DND-41 (cell line): ENCODE data around the gene MTG1.

Experiments
- ATAC-seq: fragments of 200-7000 bp; cut with Tn5 transposase; 3 replicates; pipeline ENCODE4 v1.9.1; 2021; ENCODE audit warnings: low read depth; ENCODE audit not compliant: insufficient read depth
- DNase-seq: peaks from one replicate; pipeline ENCODE4 v3.0.0-alpha.2; 2020
- H2AFZ ChIP-seq: 2 replicates; pipeline ENCODE4 v1.6.0; 2012; ENCODE audit warnings: low read depth, low read length
- H3K27ac ChIP-seq: 2 replicates; pipeline ENCODE4 v1.5.1; 2012; ENCODE audit warnings: low read length, inconsistent platforms
- H3K27me3 ChIP-seq: fragments of 200-600 bp; sonication (generic); 2 replicates; pipeline ENCODE4 v1.6.0; 2012; ENCODE audit warnings: low read length, mild to moderate bottlenecking, inconsistent platforms; ENCODE audit not compliant: insufficient read depth, poor library complexity
- H3K36me3 ChIP-seq: 2 replicates; pipeline ENCODE4 v1.5.1; 2012; ENCODE audit warnings: low read length, inconsistent platforms; ENCODE audit not compliant: insufficient read depth
- H3K4me1 ChIP-seq: 2 replicates; pipeline ENCODE4 v1.5.1; 2012; ENCODE audit warnings: mild to moderate bottlenecking, low read length; ENCODE audit not compliant: insufficient read depth
- H3K4me2 ChIP-seq: 2 replicates; pipeline ENCODE4 v1.6.0; 2012; ENCODE audit warnings: mild to moderate bottlenecking, moderate library complexity, low read length, inconsistent platforms; ENCODE audit not compliant: insufficient read depth
- H3K4me3 ChIP-seq, 2 experiments: fragments of 200-600 bp in 1 of 2; shearing (Covaris generic) in 1 of 2; 2 replicates each; pipeline ENCODE4 v1.5.1; 2012 to 2016; ENCODE audit warnings: inconsistent platforms in 2 of 2, low read length in 2 of 2, mild to moderate bottlenecking in 2 of 2, low read depth in 1 of 2, moderate library complexity in 1 of 2
- H3K79me2 ChIP-seq: 2 replicates; pipeline ENCODE4 v1.6.0; 2012; ENCODE audit warnings: low read length, inconsistent platforms; ENCODE audit not compliant: insufficient read depth
- H3K9ac ChIP-seq: 2 replicates; pipeline ENCODE4 v1.6.0; 2012; ENCODE audit warnings: low read depth, mild to moderate bottlenecking, inconsistent platforms, low read length, moderate library complexity
- H3K9me3 ChIP-seq: 2 replicates; pipeline ENCODE4 v1.5.1; 2012; ENCODE audit warnings: low read length, moderate library complexity, mild to moderate bottlenecking, inconsistent platforms; ENCODE audit not compliant: insufficient read depth, severe bottlenecking
- H4K20me1 ChIP-seq: 2 replicates; pipeline ENCODE4 v1.6.0; 2012; ENCODE audit warnings: low read length; ENCODE audit not compliant: insufficient read depth
- EZH2 ChIP-seq: IDR thresholded peaks from 3 replicates; pipeline ENCODE4 v1.6.1; 2012; ENCODE audit warnings: borderline replicate concordance, low read depth, mild to moderate bottlenecking, moderate library complexity, low read length, inconsistent platforms; ENCODE audit not compliant: severe bottlenecking
- TF ChIP-seq, protein P1 (sequence below): IDR thresholded peaks from 2 replicates; pipeline ENCODE4 v1.5.1; 2012; ENCODE audit warnings: borderline replicate concordance, low read length, moderate library complexity, mild to moderate bottlenecking; ENCODE audit not compliant: poor library complexity, severe bottlenecking; ENCODE audit errors: extremely low read depth

MTG1 gene

DNA sequence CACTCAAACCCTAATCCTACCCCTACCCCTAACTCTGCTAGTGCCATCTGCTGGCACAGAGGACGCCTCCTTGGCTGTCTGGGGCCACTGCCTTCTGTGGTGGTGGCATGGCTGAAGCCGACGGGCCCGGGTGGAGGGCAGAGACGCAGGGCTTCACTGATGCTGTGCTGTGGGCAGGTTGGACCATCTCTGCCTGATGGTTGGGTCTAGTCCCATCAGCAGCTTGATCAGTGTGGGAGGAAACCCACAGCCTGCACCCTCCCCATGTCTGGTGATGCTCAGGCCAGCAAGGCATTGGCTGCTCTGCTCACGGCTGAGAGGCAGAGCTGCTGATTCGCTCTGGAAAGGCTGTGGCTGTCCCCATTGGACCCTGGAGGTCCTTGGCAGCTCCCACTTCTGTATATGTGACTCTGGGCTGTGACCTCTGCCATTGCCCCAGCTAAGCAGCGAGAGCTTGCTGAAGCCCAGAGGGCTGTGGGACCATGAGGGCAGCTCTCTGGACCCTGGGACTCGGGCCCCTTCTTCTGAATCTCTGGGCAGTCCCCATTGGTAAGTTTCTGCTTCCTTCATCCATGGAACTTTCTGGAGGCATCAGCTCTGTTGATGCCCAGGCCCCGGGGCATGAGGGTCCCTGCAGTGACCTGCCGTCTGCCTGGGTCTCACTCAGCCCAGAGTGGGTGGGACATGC lies 59.7 kb downstream of the MTG1 start, which contains the start of gene SCART1:
Gene SCART1, plus strand, starts transcription at position 430 of the 688 bp plus-strand sequence. Its CDS starts 53 bp downstream, at position 483.
- Histone ChIP-seq H4K20me1 (no peaks in the 10 kb centered on the region), H3K79me2 (no peaks in the 10 kb centered on the region), H3K9ac (no peak within 1 kb of the TSS), H3K4me1 (no peaks in the 10 kb centered on the region), H3K4me2 (no peak within 1 kb of the TSS), H3K27ac (no peak within 1 kb of the TSS), H3K36me3 (no peaks in the 10 kb centered on the region), H3K27me3 (no peaks in the 10 kb centered on the region), H3K9me3 (peaks cover 3% of the 10 kb centered on the region), H3K4me3 (no peak within 1 kb of the TSS), H2AFZ (no peak within 1 kb of the TSS)
- ATAC-seq, result peak; percentile 35; the same call in 1 of the 3 replicates
- no peak for DNase-seq
- TF ChIP-seq, protein P1, sequence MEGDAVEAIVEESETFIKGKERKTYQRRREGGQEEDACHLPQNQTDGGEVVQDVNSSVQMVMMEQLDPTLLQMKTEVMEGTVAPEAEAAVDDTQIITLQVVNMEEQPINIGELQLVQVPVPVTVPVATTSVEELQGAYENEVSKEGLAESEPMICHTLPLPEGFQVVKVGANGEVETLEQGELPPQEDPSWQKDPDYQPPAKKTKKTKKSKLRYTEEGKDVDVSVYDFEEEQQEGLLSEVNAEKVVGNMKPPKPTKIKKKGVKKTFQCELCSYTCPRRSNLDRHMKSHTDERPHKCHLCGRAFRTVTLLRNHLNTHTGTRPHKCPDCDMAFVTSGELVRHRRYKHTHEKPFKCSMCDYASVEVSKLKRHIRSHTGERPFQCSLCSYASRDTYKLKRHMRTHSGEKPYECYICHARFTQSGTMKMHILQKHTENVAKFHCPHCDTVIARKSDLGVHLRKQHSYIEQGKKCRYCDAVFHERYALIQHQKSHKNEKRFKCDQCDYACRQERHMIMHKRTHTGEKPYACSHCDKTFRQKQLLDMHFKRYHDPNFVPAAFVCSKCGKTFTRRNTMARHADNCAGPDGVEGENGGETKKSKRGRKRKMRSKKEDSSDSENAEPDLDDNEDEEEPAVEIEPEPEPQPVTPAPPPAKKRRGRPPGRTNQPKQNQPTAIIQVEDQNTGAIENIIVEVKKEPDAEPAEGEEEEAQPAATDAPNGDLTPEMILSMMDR, result peak; percentile 11
- no peak for TF ChIP-seq EZH2

GRCh38 chr10:133454204-133454893 lies 60.4 kb downstream of the MTG1 start:
- Histone ChIP-seq H2AFZ (no peak overlapping the region), H3K36me3 (no peaks in the 10 kb centered on the region), H3K79me2 (no peaks in the 10 kb centered on the region), H3K4me2 (no peak overlapping the region), H3K27ac (no peak overlapping the region), H3K9ac (no peak overlapping the region), H3K27me3 (no peaks in the 10 kb centered on the region), H3K4me3 (no peak overlapping the region), H4K20me1 (no peaks in the 10 kb centered on the region), H3K9me3 (no peaks in the 10 kb centered on the region), H3K4me1 (no peaks in the 10 kb centered on the region)
- ATAC-seq (no peak), DNase-seq (no peak)
- no peak for TF ChIP-seq EZH2
- TF ChIP-seq, protein P1, result no peak

GRCh38 chr10:133455196-133455595 lies 61.2 kb downstream of the MTG1 start:
- TF ChIP-seq EZH2, result no peak
- TF ChIP-seq, protein P1, result no peak
- H4K20me1 ChIP-seq, result no peaks in the 10 kb centered on the region
- H3K4me3 ChIP-seq, result no peak overlapping the region
- no peaks in the 10 kb centered on the region for H3K4me1 ChIP-seq
- ATAC-seq, result no peak
- no peaks in the 10 kb centered on the region for H3K9me3 ChIP-seq
- H3K9ac ChIP-seq, result no peak overlapping the region
- no peaks in the 10 kb centered on the region for H3K27me3 ChIP-seq
- H3K27ac ChIP-seq, result no peak overlapping the region
- H2AFZ ChIP-seq, result no peak overlapping the region
- no peak overlapping the region for H3K4me2 ChIP-seq
- DNase-seq, result no peak
- H3K36me3 ChIP-seq, result peaks cover 3% of the 10 kb centered on the region; the same call in 1 of the 2 replicates
- H3K79me2 ChIP-seq, result no peaks in the 10 kb centered on the region
